Measurements from ENCODE around the gene KREMEN2.

- TF ChIP-seq CTCF (IDR thresholded peaks at IDR 0.05) (no peak), CREB1 (CRISPR knock-in tag; IDR thresholded peaks at IDR 0.05) (no peak), USF2 (CRISPR knock-in tag; IDR thresholded peaks at IDR 0.05) (no peak), NR1H2 (CRISPR knock-in tag; IDR thresholded peaks at IDR 0.05) (no peak), MAX (CRISPR knock-in tag; IDR thresholded peaks at IDR 0.05) (no peak), HMGA2 (CRISPR knock-in tag; IDR thresholded peaks at IDR 0.05) (no peak)
These were observed 32.2 kb downstream of the KREMEN2 start for GRCh38 chr16:2996298-2996697.
